ENCODE measurements around the gene ACTBL2. TPM values are rescaled to one million over a fixed set of nuclear protein-coding genes. Genes with fewer than 3 reads are reported as not detected.

Gene ACTBL2
- total RNA-seq, 1 donor from 2014 or later: not detected

DNA sequence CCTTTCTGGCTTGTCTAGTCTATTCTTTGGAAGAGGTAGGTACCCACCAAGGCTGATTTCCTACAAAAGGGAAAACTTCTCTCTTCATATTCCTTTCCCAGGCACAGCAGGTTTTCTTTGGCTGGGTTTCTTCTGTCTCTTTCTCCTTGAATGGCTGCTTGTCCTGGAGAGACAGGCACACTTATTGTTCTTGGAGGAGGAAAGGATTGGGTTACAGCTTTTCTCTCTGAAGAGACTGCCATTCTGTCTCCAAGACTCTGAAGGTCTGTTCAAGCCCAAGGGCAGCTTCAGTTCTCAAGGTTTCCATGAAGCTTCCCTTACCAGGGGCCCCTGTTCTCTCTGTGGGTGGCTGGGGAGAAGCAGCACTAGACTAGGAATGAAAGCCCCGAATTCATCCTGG lies 33.9 kb downstream of the ACTBL2 start:
- Histone ChIP-seq H3K36me3 (no peaks in the 10 kb centered on the region), H3K4me1 (peaks cover 16% of the 10 kb centered on the region), H3K9me3 (no peaks in the 10 kb centered on the region), H3K27ac (no peak overlapping the region), H3K4me3 (no peak overlapping the region), H3K27me3 (no peaks in the 10 kb centered on the region)
- intact Hi-C loops (cut with DNase I): no loop called here
- ATAC-seq (no peak), DNase-seq (no peak)
- TF ChIP-seq, protein P1, sequence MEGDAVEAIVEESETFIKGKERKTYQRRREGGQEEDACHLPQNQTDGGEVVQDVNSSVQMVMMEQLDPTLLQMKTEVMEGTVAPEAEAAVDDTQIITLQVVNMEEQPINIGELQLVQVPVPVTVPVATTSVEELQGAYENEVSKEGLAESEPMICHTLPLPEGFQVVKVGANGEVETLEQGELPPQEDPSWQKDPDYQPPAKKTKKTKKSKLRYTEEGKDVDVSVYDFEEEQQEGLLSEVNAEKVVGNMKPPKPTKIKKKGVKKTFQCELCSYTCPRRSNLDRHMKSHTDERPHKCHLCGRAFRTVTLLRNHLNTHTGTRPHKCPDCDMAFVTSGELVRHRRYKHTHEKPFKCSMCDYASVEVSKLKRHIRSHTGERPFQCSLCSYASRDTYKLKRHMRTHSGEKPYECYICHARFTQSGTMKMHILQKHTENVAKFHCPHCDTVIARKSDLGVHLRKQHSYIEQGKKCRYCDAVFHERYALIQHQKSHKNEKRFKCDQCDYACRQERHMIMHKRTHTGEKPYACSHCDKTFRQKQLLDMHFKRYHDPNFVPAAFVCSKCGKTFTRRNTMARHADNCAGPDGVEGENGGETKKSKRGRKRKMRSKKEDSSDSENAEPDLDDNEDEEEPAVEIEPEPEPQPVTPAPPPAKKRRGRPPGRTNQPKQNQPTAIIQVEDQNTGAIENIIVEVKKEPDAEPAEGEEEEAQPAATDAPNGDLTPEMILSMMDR (IDR thresholded peaks at IDR 0.05): no peak

DNA sequence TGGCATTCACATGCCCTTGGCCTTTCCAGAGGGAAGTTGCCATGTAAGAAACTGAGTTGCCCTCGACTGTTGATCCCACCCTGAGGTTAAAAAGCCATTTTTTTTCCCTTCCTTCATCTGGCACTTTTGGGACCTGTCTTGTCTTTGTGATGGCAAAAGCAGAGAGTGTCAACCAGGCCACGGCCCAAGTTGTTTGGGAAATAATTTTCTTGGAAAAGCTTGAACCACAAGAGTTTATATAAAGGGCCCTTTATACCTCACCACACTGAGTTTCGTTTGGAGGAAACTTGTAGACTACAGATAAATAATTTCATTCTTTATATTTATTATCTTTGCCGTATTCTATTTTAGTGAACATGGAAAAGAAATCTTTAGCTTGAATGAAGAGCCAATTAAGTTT lies 34.3 kb downstream of the ACTBL2 start:
- Histone ChIP-seq H3K9me3 (no peaks in the 10 kb centered on the region), H3K36me3 (no peaks in the 10 kb centered on the region), H3K27ac (no peak overlapping the region), H3K4me1 (peaks cover 16% of the 10 kb centered on the region), H3K27me3 (no peaks in the 10 kb centered on the region), H3K4me3 (no peak overlapping the region)
- TF ChIP-seq, protein P1 (IDR thresholded peaks at IDR 0.05): no peak
- DNase-seq (no peak), ATAC-seq (no peak)
- intact Hi-C loops (cut with DNase I): no loop called here

GRCh38 chr5:57447658-57448057 lies 35.0 kb downstream of the ACTBL2 start:
- Histone ChIP-seq H3K27ac (no peak overlapping the region), H3K9me3 (no peaks in the 10 kb centered on the region), H3K27me3 (no peaks in the 10 kb centered on the region), H3K4me3 (no peak overlapping the region), H3K36me3 (no peaks in the 10 kb centered on the region), H3K4me1 (peaks cover 14% of the 10 kb centered on the region)
- no peak for ATAC-seq
- TF ChIP-seq, protein P1 (IDR thresholded peaks at IDR 0.05): no peak
- no peak for DNase-seq
- intact Hi-C loops (cut with DNase I): no loop called here

DNA sequence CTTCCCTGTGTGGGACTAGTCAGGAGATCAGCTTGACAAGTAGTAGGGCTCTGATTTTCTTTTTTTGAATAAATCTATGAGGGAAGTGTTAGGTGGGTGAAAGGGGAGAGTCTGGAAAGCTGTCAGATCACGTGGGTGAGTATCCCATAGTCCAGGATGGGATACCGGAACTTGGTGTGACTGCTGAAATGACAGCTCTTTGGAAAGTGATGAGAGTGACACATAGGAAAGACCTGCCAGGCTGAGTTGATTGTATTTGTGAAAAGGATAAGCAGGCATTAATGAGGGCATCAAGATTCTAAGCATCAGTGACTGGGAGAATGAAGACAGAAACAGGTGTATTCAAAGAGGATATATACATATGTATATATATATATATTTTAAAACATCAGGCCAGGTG lies 35.6 kb downstream of the ACTBL2 start:
- intact Hi-C loops (cut with DNase I): no loop called here
- no peaks in the 10 kb centered on the region for H3K9me3 ChIP-seq
- no peaks in the 10 kb centered on the region for H3K36me3 ChIP-seq
- no peaks in the 10 kb centered on the region for H3K27me3 ChIP-seq
- ATAC-seq (no peak), DNase-seq (no peak)
- no peak overlapping the region for H3K27ac ChIP-seq
- peaks cover 10% of the 10 kb centered on the region for H3K4me1 ChIP-seq
- TF ChIP-seq, protein P1 (IDR thresholded peaks at IDR 0.05): no peak
- H3K4me3 ChIP-seq: no peak overlapping the region

GRCh38 chr5:57445705-57446037 lies 36.9 kb downstream of the ACTBL2 start:
- Histone ChIP-seq H3K27ac (no peak overlapping the region), H3K4me1 (no peaks in the 10 kb centered on the region), H3K4me3 (no peak overlapping the region), H3K9me3 (no peaks in the 10 kb centered on the region), H3K27me3 (no peaks in the 10 kb centered on the region), H3K36me3 (no peaks in the 10 kb centered on the region)
- DNase-seq: no peak
- TF ChIP-seq, protein P1 (IDR thresholded peaks at IDR 0.05): no peak
- no peak for ATAC-seq
- intact Hi-C loops (cut with DNase I): no loop called here

DNA sequence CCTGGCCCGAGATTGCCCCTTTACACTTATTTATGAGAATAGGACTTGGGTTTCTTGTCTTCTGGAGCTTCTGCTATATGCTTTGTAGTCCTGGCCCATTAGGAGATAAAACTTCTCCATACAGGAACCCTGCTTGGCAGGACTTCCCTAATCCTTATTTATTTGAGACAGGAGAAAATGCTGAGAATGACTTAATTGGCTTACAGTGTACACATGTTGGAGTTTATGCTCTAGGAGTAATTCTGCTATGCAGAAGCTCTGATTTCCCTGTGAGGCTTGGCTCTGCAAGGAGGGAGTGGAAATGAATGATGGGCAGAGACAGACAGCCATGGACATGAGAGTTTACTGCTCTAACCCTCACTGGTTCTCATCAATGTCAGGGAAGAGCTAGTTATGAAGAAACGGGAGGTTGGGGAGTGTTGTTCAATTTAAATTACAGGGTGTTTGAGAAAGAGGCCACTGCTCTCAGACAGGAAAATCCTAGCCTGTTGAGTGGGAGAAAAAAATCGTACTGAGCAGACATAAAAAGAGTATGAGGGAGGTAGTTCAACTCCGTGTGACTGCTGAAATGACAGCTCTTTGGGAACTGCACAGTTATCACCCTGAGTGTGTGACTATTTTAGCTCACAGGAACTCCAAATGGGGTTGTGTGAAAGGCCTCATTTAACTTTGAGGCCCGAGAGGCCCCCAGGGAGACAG lies 37.5 kb downstream of the ACTBL2 start:
- H3K27ac ChIP-seq: no peak overlapping the region
- no peak for DNase-seq

More for the DNA sequence above, 37.5 kb downstream of the ACTBL2 start:
- no peak for ATAC-seq
- Histone ChIP-seq H3K4me3 (no peak overlapping the region), H3K36me3 (no peaks in the 10 kb centered on the region), H3K4me1 (no peaks in the 10 kb centered on the region), H3K27me3 (no peaks in the 10 kb centered on the region), H3K9me3 (no peaks in the 10 kb centered on the region)
- TF ChIP-seq, protein P1 (IDR thresholded peaks at IDR 0.05): no peak
- intact Hi-C loops (cut with DNase I): no loop called here
